SK-N-DZ (cell line): ENCODE measurements around the gene ARID3A.
A peak's percentile ranks its signal among the peaks of the same experiment; 100 is the strongest.
"Not testable (repeated sequence)": the region's sequence is repeated elsewhere in the genome, so short reads cannot be mapped to it uniquely, and the experiment has no call there.

Source experiments
- DNase-seq: peaks from one replicate; pipeline ENCODE4 v3.0.0-alpha.2; 2015; ENCODE audit warnings: low spot score

Gene ARID3A

GRCh38 chr19:945401-946252 is 19.8 kb downstream of the ARID3A start:
- no peak for DNase-seq

GRCh38 chr19:947090-947706 is 21.4 kb downstream of the ARID3A start:
- no peak for DNase-seq

- no peak for DNase-seq
Measured at GRCh38 chr19:947707-948539, 22.1 kb downstream of the ARID3A start.

GRCh38 chr19:948842-949496 is 23.1 kb downstream of the ARID3A start:
- no peak for DNase-seq

- no peak for DNase-seq
Measured at GRCh38 chr19:950352-951066, 24.7 kb downstream of the ARID3A start.

- DNase-seq, result no peak
Measured at GRCh38 chr19:952049-952679, 26.3 kb downstream of the ARID3A start.

- no peak for DNase-seq
Measured at GRCh38 chr19:952680-953444, 27.0 kb downstream of the ARID3A start.

GRCh38 chr19:953445-954271 is 27.8 kb downstream of the ARID3A start:
- DNase-seq, result no peak

GRCh38 chr19:954272-954671 is 28.4 kb downstream of the ARID3A start:
- no peak for DNase-seq

- no peak for DNase-seq
Measured at GRCh38 chr19:954672-955494, 29.0 kb downstream of the ARID3A start.

GRCh38 chr19:955803-956765 is 30.2 kb downstream of the ARID3A start:
- DNase-seq, result no peak

GRCh38 chr19:956766-957440 is 31.1 kb downstream of the ARID3A start:
- DNase-seq, result peak; percentile 81

GRCh38 chr19:957578-957977 is 31.7 kb downstream of the ARID3A start:
- DNase-seq, result not testable (repeated sequence)

GRCh38 chr19:958967-959855 is 33.4 kb downstream of the ARID3A start:
- no peak for DNase-seq

GRCh38 chr19:960020-960419 is 34.2 kb downstream of the ARID3A start:
- DNase-seq, result no peak
